ENCODE data around the gene FAAP20. TPM values are rescaled to one million over a fixed set of nuclear protein-coding genes. Genes with fewer than 3 reads are reported as not detected.

FAAP20 gene
- total and polyA plus RNA-seq, 9 of the 15 experiments (the other 6 are each of a cell fraction or from before 2014, with no cell fraction given) = 0.58 to 143 (median 9.9) TPM

DNA sequence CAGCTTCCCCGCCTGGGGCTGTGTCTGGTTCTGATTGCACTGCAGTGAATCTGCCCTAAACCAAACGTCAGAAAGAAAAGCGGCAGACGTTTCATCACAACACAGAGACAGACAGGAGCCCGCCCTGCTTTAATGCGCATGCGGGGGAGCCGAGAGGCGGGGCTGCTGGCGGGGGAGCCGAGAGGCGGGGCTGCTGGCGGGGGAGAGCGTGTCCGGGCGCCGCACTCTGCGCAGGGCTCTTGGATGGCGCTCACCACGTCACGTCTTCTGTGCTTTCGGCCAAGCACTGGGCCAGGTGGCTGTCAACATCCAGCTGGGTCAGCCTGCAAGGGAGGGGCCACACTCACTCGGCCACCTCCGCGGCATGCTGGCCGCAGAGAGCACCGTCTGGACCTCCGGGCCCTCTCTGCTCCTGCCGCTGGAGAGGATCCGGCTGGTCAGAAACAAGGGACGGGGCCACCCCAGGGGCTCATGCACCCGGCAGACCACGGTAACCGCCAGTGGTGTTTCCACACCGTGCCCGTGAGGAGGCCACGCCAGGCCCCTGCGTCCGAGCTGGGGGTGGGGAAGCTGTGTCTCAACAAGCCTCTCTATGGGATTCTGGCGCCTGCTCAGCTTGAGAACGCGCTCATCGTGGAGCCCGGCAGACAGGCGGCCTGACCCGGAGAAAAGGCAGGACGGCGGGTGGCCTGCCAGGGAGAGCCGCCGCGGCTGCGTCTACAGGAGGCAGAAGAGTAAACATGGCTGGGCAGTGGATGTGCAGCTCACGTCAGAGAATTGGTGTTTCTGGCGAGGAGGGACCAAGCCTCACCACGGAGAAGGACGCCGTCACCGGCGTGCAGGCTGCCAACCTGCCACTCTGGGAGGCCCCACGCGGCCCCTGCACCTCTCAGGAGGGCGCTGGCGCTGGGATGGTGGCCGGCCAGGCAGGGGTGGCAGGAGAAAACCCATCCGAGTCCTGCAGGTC is 4.8 kb downstream of the FAAP20 start (continued):
- TF ChIP-seq ETV5 (CRISPR knock-in tag; IDR thresholded peaks at IDR 0.05; ENCODE audit: low read depth) = no peak
- no peak for TF ChIP-seq HIVEP1 (CRISPR knock-in tag; IDR thresholded peaks at IDR 0.05)
- TF ChIP-seq ZNF311 (CRISPR knock-in tag; IDR thresholded peaks at IDR 0.05) = no peak
- TF ChIP-seq ZFPM2 (CRISPR knock-in tag; IDR thresholded peaks at IDR 0.05) = no peak
- TF ChIP-seq, protein P1, sequence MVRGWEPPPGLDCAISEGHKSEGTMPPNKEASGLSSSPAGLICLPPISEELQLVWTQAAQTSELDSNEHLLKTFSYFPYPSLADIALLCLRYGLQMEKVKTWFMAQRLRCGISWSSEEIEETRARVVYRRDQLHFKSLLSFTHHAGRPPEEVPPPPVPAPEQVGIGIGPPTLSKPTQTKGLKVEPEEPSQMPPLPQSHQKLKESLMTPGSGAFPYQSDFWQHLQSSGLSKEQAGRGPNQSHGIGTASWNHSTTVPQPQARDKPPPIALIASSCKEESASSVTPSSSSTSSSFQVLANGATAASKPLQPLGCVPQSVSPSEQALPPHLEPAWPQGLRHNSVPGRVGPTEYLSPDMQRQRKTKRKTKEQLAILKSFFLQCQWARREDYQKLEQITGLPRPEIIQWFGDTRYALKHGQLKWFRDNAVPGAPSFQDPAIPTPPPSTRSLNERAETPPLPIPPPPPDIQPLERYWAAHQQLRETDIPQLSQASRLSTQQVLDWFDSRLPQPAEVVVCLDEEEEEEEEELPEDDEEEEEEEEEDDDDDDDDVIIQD (CRISPR knock-in tag; IDR thresholded peaks at IDR 0.05) = no peak
- no peak for TF ChIP-seq ZNF217 (CRISPR knock-in tag; IDR thresholded peaks at IDR 0.05)
- TF ChIP-seq ZBTB8A (IDR thresholded peaks at IDR 0.05; ENCODE audit: partially characterized antibody) = no peak
- TF ChIP-seq, protein P2, sequence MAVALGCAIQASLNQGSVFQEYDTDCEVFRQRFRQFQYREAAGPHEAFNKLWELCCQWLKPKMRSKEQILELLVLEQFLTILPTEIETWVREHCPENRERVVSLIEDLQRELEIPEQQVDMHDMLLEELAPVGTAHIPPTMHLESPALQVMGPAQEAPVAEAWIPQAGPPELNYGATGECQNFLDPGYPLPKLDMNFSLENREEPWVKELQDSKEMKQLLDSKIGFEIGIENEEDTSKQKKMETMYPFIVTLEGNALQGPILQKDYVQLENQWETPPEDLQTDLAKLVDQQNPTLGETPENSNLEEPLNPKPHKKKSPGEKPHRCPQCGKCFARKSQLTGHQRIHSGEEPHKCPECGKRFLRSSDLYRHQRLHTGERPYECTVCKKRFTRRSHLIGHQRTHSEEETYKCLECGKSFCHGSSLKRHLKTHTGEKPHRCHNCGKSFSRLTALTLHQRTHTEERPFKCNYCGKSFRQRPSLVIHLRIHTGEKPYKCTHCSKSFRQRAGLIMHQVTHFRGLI (CRISPR knock-in tag; IDR thresholded peaks at IDR 0.05) = no peak
- TF ChIP-seq KLF6 (CRISPR knock-in tag; IDR thresholded peaks at IDR 0.05; ENCODE audit: borderline replicate concordance) = no peak
- no peak for TF ChIP-seq ZNF347 (CRISPR knock-in tag; IDR thresholded peaks at IDR 0.05; ENCODE audit: low read depth)
- no peak for TF ChIP-seq FOS (IDR thresholded peaks at IDR 0.05; ENCODE audit: extremely low read depth, insufficient read length)
- TF ChIP-seq PHTF2 (CRISPR knock-in tag; IDR thresholded peaks at IDR 0.05) = no peak
- no peak for TF ChIP-seq SRSF9 (IDR thresholded peaks at IDR 0.05; ENCODE audit: borderline replicate concordance, low read depth, low read length)
- TF ChIP-seq, protein P3, sequence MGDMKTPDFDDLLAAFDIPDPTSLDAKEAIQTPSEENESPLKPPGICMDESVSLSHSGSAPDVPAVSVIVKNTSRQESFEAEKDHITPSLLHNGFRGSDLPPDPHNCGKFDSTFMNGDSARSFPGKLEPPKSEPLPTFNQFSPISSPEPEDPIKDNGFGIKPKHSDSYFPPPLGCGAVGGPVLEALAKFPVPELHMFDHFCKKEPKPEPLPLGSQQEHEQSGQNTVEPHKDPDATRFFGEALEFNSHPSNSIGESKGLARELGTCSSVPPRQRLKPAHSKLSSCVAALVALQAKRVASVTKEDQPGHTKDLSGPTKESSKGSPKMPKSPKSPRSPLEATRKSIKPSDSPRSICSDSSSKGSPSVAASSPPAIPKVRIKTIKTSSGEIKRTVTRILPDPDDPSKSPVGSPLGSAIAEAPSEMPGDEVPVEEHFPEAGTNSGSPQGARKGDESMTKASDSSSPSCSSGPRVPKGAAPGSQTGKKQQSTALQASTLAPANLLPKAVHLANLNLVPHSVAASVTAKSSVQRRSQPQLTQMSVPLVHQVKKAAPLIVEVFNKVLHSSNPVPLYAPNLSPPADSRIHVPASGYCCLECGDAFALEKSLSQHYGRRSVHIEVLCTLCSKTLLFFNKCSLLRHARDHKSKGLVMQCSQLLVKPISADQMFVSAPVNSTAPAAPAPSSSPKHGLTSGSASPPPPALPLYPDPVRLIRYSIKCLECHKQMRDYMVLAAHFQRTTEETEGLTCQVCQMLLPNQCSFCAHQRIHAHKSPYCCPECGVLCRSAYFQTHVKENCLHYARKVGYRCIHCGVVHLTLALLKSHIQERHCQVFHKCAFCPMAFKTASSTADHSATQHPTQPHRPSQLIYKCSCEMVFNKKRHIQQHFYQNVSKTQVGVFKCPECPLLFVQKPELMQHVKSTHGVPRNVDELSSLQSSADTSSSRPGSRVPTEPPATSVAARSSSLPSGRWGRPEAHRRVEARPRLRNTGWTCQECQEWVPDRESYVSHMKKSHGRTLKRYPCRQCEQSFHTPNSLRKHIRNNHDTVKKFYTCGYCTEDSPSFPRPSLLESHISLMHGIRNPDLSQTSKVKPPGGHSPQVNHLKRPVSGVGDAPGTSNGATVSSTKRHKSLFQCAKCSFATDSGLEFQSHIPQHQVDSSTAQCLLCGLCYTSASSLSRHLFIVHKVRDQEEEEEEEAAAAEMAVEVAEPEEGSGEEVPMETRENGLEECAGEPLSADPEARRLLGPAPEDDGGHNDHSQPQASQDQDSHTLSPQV (IDR thresholded peaks at IDR 0.05) = peak; percentile 73; the same call in 1 of the 2 replicates
- TF ChIP-seq, protein P4, sequence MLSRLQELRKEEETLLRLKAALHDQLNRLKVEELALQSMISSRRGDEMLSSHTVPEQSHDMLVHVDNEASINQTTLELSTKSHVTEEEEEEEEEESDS (CRISPR knock-in tag; IDR thresholded peaks at IDR 0.05) = no peak
- TF ChIP-seq, protein P5, sequence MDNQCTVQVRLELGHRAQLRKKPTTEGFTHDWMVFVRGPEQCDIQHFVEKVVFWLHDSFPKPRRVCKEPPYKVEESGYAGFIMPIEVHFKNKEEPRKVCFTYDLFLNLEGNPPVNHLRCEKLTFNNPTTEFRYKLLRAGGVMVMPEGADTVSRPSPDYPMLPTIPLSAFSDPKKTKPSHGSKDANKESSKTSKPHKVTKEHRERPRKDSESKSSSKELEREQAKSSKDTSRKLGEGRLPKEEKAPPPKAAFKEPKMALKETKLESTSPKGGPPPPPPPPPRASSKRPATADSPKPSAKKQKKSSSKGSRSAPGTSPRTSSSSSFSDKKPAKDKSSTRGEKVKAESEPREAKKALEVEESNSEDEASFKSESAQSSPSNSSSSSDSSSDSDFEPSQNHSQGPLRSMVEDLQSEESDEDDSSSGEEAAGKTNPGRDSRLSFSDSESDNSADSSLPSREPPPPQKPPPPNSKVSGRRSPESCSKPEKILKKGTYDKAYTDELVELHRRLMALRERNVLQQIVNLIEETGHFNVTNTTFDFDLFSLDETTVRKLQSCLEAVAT (IDR thresholded peaks at IDR 0.05) = no peak
- TF ChIP-seq OTX1 (CRISPR knock-in tag; IDR thresholded peaks at IDR 0.05) = no peak
- TF ChIP-seq ZBTB17 (CRISPR knock-in tag; IDR thresholded peaks at IDR 0.05) = 0 out of 2 replicates have a peak, but pooled peaks have one; percentile 47
